SH-SY5Y (cell line): ENCODE results near the gene DENND5B.

Experiments used
- GATA2 ChIP-seq: IDR thresholded peaks from 2 replicates; pipeline ENCODE4 v1.6.1; 2011; ENCODE audit warnings: mild to moderate bottlenecking, low read depth, low read length
- GATA3 ChIP-seq: IDR thresholded peaks from 2 replicates; pipeline ENCODE4 v1.6.1; 2011; ENCODE audit warnings: low read depth, mild to moderate bottlenecking, low read length, moderate library complexity

GRCh38 chr12:31557707-31558106 is 33.2 kb downstream of the DENND5B start:
- TF ChIP-seq GATA3, result no peak
- no peak for TF ChIP-seq GATA2
